H9 (cell line): ENCODE data around the gene ZBP1. TPM values are rescaled to one million over a fixed set of nuclear protein-coding genes. Genes with fewer than 3 reads are reported as not detected.

Experiments used
- DNase-seq: peaks from one replicate; pipeline ENCODE4 v3.0.0-alpha.2; 2017
- H2AFZ ChIP-seq: one replicate; pipeline ENCODE4 v1.6.1; 2013; ENCODE audit warnings: mild to moderate bottlenecking, low read length, control low read depth, moderate library complexity
- H2AK5ac ChIP-seq: 2 replicates; pipeline ENCODE4 v1.6.1; 2013; ENCODE audit warnings: low read length, control low read depth, mixed read lengths; ENCODE audit not compliant: insufficient read length
- H2BK120ac ChIP-seq: one replicate; pipeline ENCODE4 v1.6.1; 2013; ENCODE audit warnings: low read depth, mild to moderate bottlenecking, low read length, control low read depth, inconsistent platforms; ENCODE audit not compliant: poor library complexity, severe bottlenecking
- H2BK12ac ChIP-seq: 2 replicates; pipeline ENCODE4 v1.6.1; 2013; ENCODE audit warnings: low read length, control low read depth, mixed read lengths, low read depth; ENCODE audit not compliant: insufficient read length
- H2BK15ac ChIP-seq: 2 replicates; pipeline ENCODE4 v1.6.1; 2013; ENCODE audit warnings: low read depth, low read length, control low read depth
- H2BK20ac ChIP-seq: one replicate; pipeline ENCODE4 v1.6.1; 2013; ENCODE audit warnings: low read depth, mild to moderate bottlenecking, low read length, control low read depth, inconsistent platforms; ENCODE audit not compliant: poor library complexity, severe bottlenecking
- H2BK5ac ChIP-seq: 2 replicates; pipeline ENCODE4 v1.6.1; 2013; ENCODE audit warnings: low read length, control low read depth, mixed read lengths; ENCODE audit not compliant: insufficient read length
- H3K14ac ChIP-seq: 2 replicates; pipeline ENCODE4 v1.6.1; 2013; ENCODE audit warnings: low read length, control low read depth; ENCODE audit not compliant: insufficient read depth
- H3K18ac ChIP-seq: 2 replicates; pipeline ENCODE4 v1.6.1; 2013; ENCODE audit warnings: low read depth, mild to moderate bottlenecking, mixed read lengths, low read length, control low read depth; ENCODE audit not compliant: insufficient read length
- H3K23ac ChIP-seq: 2 replicates; pipeline ENCODE4 v1.6.1; 2013; ENCODE audit warnings: low read length, control low read depth, mixed read lengths, low read depth; ENCODE audit not compliant: insufficient read length
- H3K23me2 ChIP-seq: 2 replicates; pipeline ENCODE4 v1.6.1; 2013; ENCODE audit warnings: low read depth, mild to moderate bottlenecking, mixed read lengths, low read length, control low read depth; ENCODE audit not compliant: insufficient read length, poor library complexity, severe bottlenecking
- H3K27ac ChIP-seq: 2 replicates; pipeline ENCODE4 v1.5.1; 2013; ENCODE audit warnings: low read length, control low read depth, mixed read lengths, low read depth; ENCODE audit not compliant: insufficient read length
- H3K27me3 ChIP-seq: 2 replicates; pipeline ENCODE4 v1.6.1; 2013; ENCODE audit warnings: low read length, control low read depth, inconsistent platforms; ENCODE audit not compliant: insufficient read depth
- H3K4ac ChIP-seq: 2 replicates; pipeline ENCODE4 v1.6.1; 2013; ENCODE audit warnings: low read depth, mild to moderate bottlenecking, control low read depth, inconsistent platforms, low read length, moderate library complexity
- H3K4me1 ChIP-seq: 2 replicates; pipeline ENCODE4 v1.6.1; 2013; ENCODE audit warnings: low read length, control low read depth, inconsistent platforms; ENCODE audit not compliant: insufficient read depth
- H3K4me2 ChIP-seq: 2 replicates; pipeline ENCODE4 v1.6.1; 2013; ENCODE audit warnings: low read length, control low read depth, mixed read lengths; ENCODE audit not compliant: insufficient read length, insufficient read depth
- H3K56ac ChIP-seq: 2 replicates; pipeline ENCODE4 v1.6.1; 2013; ENCODE audit warnings: low read depth, mild to moderate bottlenecking, mixed read lengths, low read length, control low read depth; ENCODE audit not compliant: insufficient read length
- H3K79me1 ChIP-seq: 2 replicates; pipeline ENCODE4 v1.6.1; 2013; ENCODE audit warnings: low read depth, mild to moderate bottlenecking, moderate library complexity, low read length, control low read depth, inconsistent platforms; ENCODE audit not compliant: insufficient read depth, poor library complexity, severe bottlenecking
- H3K79me2 ChIP-seq: 2 replicates; pipeline ENCODE4 v1.6.1; 2013; ENCODE audit warnings: low read length, control low read depth, inconsistent platforms; ENCODE audit not compliant: insufficient read depth
- H3K9ac ChIP-seq: 2 replicates; pipeline ENCODE4 v1.6.1; 2013; ENCODE audit warnings: low read length, control low read depth, mixed read lengths; ENCODE audit not compliant: insufficient read length; ENCODE audit errors: extremely low read depth
- H3K9me3 ChIP-seq: one replicate; pipeline ENCODE4 v1.6.1; 2013; ENCODE audit warnings: low read depth, low read length, inconsistent platforms; ENCODE audit not compliant: control insufficient read depth
- H3T11ph ChIP-seq: one replicate; pipeline ENCODE4 v1.6.1; 2013; ENCODE audit warnings: mild to moderate bottlenecking, low read length, control low read depth, inconsistent platforms
- H4K20me1 ChIP-seq: one replicate; pipeline ENCODE4 v1.6.1; 2013; ENCODE audit not compliant: control insufficient read depth, insufficient read length, insufficient read depth
- H4K5ac ChIP-seq: 2 replicates; pipeline ENCODE4 v1.6.1; 2013; ENCODE audit warnings: low read depth, mild to moderate bottlenecking, mixed read lengths, low read length, control low read depth; ENCODE audit not compliant: insufficient read length
- H4K8ac ChIP-seq: replicated peaks from 2 replicates; pipeline ENCODE4 v1.6.1; 2013; ENCODE audit warnings: low read length, control low read depth, mixed read lengths, low read depth; ENCODE audit not compliant: insufficient read length
- H4K91ac ChIP-seq: 2 replicates; pipeline ENCODE4 v1.6.1; 2013; ENCODE audit warnings: low read depth, mild to moderate bottlenecking, moderate library complexity, mixed read lengths, low read length, control low read depth; ENCODE audit not compliant: insufficient read length
- H3K27ac Mint-ChIP-seq, 3 experiments: 2 replicates in 2 of 3; 3 replicates in 1 of 3; pipeline ENCODE4 v1.8.0; 2020 to 2021; ENCODE audit warnings: mixed read lengths in 3 of 3, mild to moderate bottlenecking in 1 of 3, moderate library complexity in 1 of 3
- H3K27me3 Mint-ChIP-seq: 2 replicates; pipeline ENCODE4 v1.8.0; 2021; ENCODE audit warnings: low read depth, mild to moderate bottlenecking, moderate library complexity, mixed read lengths
- H3K36me3 Mint-ChIP-seq, 3 experiments: 2 replicates in 2 of 3; 3 replicates in 1 of 3; pipeline ENCODE4 v1.8.0; 2020 to 2021; ENCODE audit warnings: low read depth in 3 of 3, mixed read lengths in 3 of 3; ENCODE audit not compliant: insufficient read depth in 1 of 3
- H3K4me1 Mint-ChIP-seq, 2 experiments: 2 replicates each; pipeline ENCODE4 v1.8.0; 2020; ENCODE audit warnings: mixed read lengths in 2 of 2
- H3K4me3 Mint-ChIP-seq, 2 experiments: 2 replicates in 1 of 2; 3 replicates in 1 of 2; pipeline ENCODE4 v1.8.0; 2020 to 2021; ENCODE audit warnings: mild to moderate bottlenecking in 2 of 2, mixed read lengths in 2 of 2, moderate library complexity in 1 of 2
- H3K9me3 Mint-ChIP-seq, 2 experiments: 2 replicates in 1 of 2; 3 replicates in 1 of 2; pipeline ENCODE4 v1.8.0; 2020; ENCODE audit warnings: mild to moderate bottlenecking in 2 of 2, mixed read lengths in 2 of 2, moderate library complexity in 1 of 2
- WGBS: extraction: QIAGEN DNeasy Blood & Tissue Kit; methylation state at CpG from one replicate; pipeline ENCODE4 v1.1.7; 2013; ENCODE audit warnings: missing lambda C conversion rate, low lambda C conversion rate, mixed read lengths; ENCODE audit not compliant: insufficient read length; ENCODE audit errors: extremely low coverage; 5-methylcytosine and 5-hydroxymethylcytosine counted together
- total RNA-seq: library from RNA; stranded (reverse); gene quantifications from 2 replicates; pipeline ENCODE4 v1.2.1, GENCODE V29; 2021
- TF ChIP-seq, protein P1 (sequence below): fragments of 200-600 bp; sonication (generic); conservative IDR thresholded peaks from 3 replicates; pipeline ENCODE4 v1.8.0; 2021; ENCODE audit warnings: antibody characterized with exemption, mild to moderate bottlenecking

The ZBP1 gene
- total RNA-seq, 1 experiment from 2014 or later = not detected

DNA sequence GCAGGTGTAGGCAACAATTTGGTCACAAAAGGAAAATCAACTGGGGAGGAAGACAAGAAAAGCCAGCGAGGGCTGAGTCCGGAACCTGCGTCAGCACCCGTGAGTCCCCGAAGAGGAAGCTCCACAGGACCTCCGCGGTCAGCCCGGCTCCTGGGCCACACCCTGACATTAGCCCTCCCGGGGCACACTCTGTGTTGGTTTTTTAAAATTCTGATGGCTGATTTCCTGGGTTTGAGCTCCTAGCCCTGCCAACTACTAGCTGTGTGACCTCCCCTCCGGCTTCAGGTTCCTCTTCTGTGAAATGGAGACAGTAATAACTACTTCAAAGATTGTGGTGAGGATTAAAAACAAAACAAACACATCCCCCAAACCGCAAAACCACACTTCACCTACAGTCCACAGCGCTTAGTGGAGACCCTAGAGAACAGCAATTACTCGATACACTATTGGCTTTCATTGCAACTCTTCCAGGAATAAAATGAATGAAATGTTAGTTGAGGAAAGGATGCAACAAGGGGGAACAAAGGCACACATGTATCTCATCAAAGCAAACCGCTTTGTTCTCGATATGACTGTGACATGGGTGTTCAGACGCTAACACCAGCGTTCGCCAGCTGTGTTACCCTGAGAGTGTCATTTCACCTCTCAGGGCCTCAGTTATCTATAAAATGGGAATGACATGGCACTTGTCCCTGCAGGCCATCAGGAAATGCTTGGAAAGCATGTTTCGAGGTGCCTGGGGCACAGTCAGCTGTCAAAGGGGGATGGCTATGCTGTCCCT lies 985 bp downstream of the ZBP1 start:
- Histone ChIP-seq H4K20me1 (peaks cover 3% of the 10 kb centered on the region), H4K5ac (no peak overlapping the region), H4K8ac (no peak overlapping the region), H3K27me3 (no peaks in the 10 kb centered on the region), H2BK20ac (no peak overlapping the region), H3K27ac (no peak overlapping the region), H3K79me2 (no peaks in the 10 kb centered on the region), H3K4me1 (no peaks in the 10 kb centered on the region), H3K14ac (no peak overlapping the region), H2AFZ (no peak overlapping the region), H2BK5ac (no peak overlapping the region), H2BK120ac (no peak overlapping the region), H2AK5ac (no peak overlapping the region), H2BK12ac (no peak overlapping the region), H3K56ac (no peak overlapping the region), H3K79me1 (no peaks in the 10 kb centered on the region), H3K23ac (no peak overlapping the region), H3K4ac (no peak overlapping the region), H3K9me3 (no peaks in the 10 kb centered on the region), H3T11ph (no peak overlapping the region), H3K23me2 (no peaks in the 10 kb centered on the region), H4K91ac (no peak overlapping the region), H2BK15ac (no peak overlapping the region), H3K18ac (no peak overlapping the region), H3K9ac (no peak overlapping the region), H3K4me2 (no peak overlapping the region)
- TF ChIP-seq, protein P1, sequence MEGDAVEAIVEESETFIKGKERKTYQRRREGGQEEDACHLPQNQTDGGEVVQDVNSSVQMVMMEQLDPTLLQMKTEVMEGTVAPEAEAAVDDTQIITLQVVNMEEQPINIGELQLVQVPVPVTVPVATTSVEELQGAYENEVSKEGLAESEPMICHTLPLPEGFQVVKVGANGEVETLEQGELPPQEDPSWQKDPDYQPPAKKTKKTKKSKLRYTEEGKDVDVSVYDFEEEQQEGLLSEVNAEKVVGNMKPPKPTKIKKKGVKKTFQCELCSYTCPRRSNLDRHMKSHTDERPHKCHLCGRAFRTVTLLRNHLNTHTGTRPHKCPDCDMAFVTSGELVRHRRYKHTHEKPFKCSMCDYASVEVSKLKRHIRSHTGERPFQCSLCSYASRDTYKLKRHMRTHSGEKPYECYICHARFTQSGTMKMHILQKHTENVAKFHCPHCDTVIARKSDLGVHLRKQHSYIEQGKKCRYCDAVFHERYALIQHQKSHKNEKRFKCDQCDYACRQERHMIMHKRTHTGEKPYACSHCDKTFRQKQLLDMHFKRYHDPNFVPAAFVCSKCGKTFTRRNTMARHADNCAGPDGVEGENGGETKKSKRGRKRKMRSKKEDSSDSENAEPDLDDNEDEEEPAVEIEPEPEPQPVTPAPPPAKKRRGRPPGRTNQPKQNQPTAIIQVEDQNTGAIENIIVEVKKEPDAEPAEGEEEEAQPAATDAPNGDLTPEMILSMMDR = no peak
- no peak overlapping the region for H3K27ac Mint-ChIP-seq
- no peak overlapping the region for H3K4me3 Mint-ChIP-seq
- peaks cover 0 to 4% of the 10 kb centered on the region in 2 experiments; a peak in 2 of 5 replicates for H3K9me3 Mint-ChIP-seq
- no CpG with 5 or more reads among the region's 19 CpGs for WGBS
- H3K27me3 Mint-ChIP-seq = peaks cover 11% of the 10 kb centered on the region
- H3K36me3 Mint-ChIP-seq = no peaks in the 10 kb centered on the region
- peaks cover 0 to 3% of the 10 kb centered on the region in 2 experiments; a peak in 1 of 4 replicates for H3K4me1 Mint-ChIP-seq
- DNase-seq = no peak
